CD4-positive, alpha-beta T cell treated with Interleukin-15 for 1 hour (primary cell): Measurements from ENCODE around the gene COMMD1.
"Not testable (repeated sequence)": the region's sequence is repeated elsewhere in the genome, so short reads cannot be mapped to it uniquely, and the experiment has no call there.

Experiments used
- DNase-seq: peaks from one replicate; pipeline ENCODE4 v3.0.0-alpha.2; 2020

Gene COMMD1

DNA sequence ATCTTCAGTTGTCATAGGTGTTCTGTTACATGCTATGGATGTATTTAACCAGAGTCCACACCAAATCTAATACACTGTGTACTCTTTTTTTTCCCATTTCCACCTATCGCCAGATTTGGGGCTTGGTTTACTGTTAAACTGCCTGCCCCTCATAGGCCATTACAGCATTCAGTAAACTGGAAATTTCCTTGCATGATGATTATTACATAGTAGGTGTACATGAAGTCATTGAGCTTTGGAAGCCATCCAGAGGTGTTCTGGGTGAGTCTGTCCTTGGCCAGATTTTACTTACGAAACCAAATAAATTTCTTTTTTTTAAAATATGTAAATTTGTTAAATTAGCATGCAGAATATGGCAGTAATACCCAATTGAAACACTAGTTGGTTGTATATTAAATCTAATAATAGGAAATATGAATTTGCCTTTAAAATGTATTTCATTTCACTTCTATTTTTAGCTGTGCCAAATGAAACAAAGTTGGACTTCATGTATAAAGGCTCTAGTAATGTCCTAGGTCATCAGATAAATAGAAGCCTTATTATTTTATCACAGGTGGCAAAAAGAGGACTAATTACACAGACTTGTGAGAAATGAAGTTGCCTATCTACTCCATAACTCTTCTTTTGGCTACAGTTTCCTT lies 60.7 kb downstream of the COMMD1 start:
- no peak for DNase-seq

DNA sequence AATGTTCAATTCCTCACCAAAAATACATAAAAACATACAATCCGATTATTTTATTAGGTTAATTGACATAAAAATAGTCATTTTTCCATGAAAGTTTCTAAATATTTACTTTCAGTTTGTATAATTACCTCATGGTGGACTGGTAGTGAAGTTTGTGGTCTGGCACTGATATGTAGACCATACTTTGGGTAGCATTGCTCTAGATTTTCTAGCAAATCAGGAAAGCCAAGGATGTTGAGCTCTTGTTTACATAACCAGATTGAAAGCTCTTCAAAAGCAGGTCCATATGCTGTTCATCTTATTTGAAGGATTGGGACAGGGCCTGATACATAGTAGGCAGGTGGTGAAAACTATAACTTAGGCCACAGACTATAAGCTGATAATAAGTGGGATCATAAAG lies 61.8 kb downstream of the COMMD1 start:
- DNase-seq, result no peak

DNA sequence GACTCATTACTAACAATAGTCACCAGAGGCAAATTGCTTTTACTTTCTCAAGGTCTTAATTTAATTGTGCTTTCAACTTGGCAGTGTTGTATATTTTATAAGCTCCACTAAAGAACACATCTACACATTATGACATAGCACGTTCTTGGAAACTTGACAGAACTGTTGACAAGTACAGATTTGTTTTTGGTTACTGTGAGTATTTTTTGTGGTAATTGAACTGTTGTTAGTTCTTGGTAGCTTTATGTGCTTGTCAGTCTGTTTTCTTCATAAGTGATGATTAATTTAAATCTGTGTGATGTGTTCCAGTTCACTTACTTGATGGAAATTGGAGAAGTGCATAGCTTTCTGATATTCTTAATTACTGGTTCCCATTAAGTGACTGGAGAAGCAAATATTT lies 63.9 kb downstream of the COMMD1 start:
- no peak for DNase-seq

DNA sequence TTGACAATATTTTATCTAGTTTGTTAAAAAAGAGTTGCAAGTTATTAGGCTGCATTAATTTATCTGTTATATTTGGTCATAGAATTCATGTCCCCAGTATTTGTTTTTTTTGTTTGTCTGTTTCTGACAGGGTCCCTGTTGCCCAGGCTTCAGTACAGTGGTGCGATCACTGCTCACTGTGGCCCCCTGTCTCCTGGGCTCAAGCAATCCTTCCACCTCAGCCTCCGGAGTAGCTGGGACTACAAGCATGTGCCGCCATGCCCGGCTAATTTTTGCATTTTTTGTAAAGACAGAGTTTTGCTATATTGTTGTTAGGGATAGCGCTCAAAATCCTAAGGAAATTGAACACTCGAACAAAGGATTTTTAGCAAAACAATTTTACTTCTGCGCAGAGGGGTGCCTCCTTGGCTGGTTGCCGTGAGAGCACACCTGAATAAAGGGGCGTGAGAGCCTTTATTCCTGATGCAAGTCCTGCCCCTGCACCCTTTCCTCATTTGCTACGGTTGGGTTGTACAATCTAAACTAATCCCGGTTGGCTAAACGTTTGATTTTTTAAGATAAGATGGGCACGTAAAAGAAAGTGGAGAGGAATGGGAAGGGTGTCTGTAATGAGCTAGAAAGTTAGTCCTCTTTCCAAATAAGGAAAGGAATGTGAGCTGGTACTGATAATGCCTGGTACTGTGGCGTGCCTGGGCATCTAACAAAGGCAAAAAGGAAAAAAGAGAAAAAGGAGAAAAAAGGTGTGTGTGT lies 65.5 kb downstream of the COMMD1 start:
- no peak for DNase-seq

DNA sequence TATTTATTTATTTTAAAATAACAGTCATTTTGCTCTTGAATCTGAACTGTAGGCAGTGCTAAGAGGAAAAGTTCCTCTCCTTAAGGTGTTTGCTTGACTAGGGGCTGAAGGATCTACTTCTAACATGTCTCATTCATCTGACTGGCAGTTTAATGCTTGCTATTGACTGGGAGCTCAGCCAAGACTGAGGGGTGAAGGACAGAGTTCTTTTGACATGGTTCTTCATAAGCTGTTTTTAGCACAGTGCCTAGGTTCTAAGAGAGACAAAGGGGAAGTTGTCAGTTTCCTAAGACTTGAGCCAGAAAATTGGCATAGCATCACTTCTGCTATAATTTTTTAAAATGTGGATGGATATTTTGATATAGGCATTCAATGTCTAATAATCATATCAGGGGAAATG lies 73.0 kb downstream of the COMMD1 start:
- no peak for DNase-seq

DNA sequence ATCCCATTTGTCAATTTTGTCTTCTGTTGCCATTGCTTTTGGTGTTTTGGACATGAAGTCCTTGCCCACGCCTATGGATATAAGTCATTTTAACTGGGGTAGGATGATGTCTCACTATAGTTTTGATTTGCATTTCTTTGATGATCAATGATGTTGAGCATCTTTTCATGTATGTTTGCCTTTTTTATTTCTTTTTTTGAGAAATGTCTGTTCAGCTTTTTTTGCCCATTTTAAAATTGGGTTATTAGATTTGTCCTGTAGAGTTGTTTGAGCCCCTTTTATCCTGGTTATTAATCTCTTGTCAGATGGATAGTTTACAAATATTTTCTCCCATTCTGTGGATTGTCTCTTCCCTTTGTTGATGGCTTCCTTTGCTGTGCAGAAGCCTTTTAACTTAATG lies 75.3 kb downstream of the COMMD1 start:
- DNase-seq, result no peak

DNA sequence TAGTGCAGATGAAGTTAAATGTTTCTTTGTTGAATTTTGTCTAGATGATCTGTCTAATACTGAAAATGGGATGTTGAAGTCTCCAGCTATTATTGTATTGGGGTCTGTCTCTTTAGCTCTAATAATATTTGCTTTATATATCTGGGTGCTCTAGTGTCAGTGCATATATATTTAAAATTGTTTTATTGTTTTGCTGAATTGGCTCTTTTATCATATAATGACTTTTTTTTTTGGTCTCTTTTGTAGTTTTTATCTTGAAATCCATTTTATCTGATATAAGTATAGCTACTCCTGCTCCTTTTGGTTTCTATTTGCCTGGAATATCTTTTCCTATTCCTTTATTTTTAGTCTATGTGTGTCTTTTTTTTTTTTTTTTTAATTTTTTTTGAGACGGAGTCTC lies 79.2 kb downstream of the COMMD1 start:
- no peak for DNase-seq

DNA sequence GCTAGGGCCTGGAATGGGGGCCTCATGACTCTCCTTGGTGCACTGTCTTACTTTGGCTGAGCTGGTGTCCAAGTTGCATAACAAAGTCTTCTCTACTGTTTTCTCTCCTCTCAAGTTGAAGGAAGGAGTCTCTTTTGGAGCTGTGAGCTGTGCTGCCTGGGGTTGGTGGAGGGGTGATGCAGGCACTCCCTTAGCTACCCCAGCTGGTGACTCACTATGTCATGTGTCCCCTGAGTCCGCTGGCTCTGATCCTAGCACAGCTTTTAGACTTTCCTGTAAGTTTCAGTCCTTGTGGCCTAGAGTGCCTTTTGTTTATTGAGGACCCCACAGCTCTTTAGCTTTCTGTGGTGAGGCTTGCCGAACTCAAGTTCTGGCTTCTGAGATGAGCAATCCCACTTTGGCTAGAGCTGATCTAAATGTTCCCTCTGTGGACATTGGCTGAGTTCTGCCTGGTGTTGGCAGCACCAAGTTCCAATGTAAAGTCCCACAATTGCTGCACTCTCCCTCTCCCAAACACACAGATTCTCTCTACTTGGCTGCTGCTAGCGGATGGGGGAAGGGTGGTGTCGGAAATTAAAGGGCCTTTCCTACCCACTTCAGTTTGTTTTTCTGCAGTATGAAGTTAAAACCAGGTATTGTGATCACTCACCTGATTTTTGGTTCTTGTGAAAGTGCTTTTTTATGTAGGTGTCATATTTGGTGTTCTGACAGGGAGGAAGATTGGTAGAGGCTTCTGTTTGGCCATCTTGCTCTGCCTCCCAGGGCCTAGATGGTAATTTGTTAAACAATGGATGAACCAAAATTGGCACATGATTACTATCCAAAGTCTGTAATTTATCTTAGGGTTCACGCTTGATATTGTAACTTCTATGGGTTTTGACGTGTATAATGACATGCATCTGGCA lies 83.2 kb downstream of the COMMD1 start:
- DNase-seq, result no peak

DNA sequence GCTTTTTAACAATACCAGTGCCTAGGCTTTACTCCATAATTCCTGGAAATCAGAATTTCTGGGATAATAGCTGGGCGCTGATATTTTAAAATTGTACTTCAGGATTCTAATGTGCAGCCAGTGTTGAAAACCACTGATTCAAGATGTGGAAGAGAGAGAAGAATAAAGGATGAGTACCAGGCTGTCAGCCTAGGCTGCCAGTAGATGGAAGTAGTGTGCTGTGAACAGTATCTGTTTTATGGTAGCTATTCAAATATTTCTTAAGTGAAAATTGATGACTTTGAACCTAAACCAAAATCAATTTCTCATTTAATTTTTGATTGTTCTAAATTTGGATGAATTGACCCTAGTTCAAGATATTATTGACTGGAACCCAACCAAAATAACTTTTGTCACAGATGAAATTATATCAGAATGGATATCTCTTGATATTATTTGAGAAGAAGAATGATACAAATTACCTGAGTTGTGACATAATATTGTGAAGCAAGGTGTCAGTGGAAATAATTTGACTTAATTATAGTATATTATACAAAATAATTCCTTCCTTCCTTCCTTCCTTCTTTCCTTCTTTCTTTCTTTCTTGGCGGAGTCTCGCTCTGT lies 88.0 kb downstream of the COMMD1 start:
- DNase-seq, result peak; percentile 20

DNA sequence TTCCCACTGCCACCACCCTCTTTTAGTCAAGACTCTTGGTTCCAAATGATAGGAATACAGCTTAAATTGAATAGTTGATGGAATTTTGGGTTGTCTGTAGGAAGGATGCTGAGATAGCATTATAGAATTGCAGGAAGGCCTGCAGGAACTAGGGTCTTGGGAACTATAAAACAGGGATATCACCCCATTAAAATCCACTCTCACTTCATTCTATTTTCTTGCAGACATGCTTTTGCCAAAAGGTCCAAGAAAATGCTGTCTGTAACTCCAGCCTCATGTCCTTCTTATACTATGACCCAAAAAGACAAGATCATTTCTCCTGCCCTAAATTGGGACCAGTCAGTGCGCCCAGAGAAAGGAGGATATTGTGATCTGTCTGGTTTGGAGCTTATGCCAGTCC lies 89.1 kb downstream of the COMMD1 start:
- no peak for DNase-seq

DNA sequence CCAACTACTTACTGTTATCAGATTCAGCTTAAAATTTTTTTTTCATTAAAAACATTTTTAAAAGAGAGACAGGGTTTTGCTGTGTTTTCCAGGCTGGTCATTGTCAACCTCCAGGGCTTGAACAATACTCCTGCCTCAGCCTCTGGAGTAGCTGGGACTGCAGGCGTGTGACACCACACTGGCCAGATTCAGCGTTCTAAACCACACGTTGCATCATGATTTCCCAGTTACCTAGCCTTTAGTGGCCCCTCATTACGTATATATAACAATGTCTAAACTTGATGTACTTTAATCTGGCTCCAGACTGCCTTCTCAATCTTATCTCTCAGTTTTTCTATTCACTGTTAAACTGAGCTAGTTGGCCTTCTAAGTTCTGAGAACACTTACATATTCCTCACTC lies 89.6 kb downstream of the COMMD1 start:
- DNase-seq, result no peak

DNA sequence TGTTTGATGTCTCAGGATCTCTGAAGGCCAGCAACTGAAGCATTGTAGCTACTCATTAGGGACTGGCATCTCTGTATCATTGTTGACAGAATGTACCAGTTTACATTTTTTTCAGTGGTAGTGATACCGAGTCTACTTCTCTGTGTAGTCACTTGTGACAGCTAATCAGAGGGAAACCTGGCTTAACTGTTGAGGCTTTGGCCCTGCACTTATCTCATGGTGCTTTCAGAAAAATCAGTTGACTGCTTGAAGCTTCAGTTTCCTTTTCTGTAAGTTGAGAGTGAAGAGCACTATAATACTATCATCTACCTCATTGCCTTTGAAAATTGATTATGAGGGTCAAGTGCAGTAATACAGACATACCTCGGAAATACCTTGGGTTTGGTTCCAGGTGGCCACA lies 90.0 kb downstream of the COMMD1 start:
- DNase-seq, result no peak

DNA sequence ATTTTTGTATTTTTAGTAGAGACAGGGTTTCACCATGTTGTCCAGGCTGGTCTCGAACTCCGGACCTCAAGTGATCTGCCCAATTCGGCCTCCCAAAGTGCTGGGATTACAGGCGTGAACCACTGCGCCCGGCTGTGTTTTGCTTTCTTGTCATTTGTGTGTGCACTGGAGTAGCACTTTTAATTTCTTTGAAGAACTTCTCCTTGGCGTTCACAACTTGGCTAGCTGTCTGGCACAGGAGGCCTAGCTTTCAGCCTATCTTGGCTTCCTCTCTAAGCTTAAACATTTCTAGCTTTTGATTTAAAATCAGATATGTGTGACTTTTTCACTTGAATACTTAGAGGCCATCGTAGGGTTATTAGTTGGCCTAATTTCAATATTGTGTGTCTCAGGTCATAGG lies 93.0 kb downstream of the COMMD1 start:
- DNase-seq, result no peak

DNA sequence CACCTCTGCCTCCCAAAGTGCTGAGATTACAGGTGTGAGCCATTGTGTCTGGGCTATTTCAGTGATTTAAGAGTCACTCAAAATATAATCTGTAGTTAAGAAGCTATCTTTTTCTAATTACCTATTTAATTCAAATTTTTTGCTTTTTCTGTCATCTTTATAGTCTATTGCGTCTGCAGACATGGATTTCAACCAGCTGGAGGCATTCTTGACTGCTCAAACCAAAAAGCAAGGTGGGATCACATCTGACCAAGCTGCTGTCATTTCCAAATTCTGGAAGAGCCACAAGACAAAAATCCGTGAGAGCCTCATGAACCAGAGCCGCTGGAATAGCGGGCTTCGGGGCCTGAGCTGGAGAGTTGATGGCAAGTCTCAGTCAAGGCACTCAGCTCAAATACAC lies 95.1 kb downstream of the COMMD1 start:
- DNase-seq, result no peak

DNA sequence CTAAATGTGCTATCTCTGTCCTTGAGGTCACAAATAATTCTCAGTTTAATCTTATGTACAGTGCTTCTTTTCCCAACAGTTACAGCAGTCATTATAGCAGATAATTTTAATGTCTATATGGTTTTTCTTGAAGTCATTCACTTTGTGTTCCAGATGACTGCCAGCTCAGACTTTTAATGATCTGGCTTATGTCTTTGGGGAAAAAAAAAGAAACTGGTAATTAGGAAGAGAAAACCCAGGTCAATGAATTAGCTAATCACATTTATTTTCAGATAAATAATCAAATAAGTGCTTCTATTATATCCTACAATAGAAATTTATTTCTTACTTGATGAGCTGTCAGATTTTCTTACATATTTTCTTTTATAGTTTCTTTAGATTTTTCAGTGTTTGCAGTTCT lies 96.0 kb downstream of the COMMD1 start:
- no peak for DNase-seq

DNA sequence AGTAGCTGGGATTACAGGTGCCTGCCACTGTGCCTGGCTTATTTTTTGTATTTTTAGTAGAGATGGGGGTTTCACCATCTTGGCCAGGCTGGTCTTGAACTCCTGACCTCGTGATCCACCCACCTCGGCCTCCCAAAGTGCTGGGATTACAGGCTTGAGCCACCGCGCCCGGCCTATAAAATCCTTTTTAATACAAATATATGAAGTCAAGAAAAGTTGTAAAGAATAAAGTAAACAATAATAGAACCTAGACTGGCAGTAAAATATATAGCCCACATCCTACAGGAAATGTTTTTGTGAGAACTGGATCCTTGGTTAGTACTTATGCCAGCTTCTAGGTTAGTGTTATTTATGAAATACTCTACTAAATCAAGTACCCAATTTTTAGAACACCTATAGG lies 99.0 kb downstream of the COMMD1 start:
- DNase-seq, result not testable (repeated sequence)

DNA sequence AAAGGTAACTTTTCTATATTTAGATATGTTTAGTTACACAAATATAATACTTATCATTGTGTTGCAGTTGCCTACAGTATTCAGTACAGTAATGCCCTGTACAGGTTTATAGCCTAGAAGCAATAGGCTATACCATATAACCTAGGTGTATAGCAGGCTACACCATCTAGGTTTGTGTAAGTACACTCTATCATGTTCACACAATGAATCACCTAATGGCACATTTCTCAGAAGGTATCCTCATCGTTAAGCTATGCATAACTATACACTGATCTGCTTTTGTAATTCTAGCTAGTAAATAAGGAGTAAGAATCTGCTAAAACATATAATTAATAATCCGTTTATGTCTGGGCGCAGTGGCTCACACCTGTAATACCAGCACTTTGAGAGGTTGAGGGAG lies 102.1 kb downstream of the COMMD1 start:
- DNase-seq, result no peak

DNA sequence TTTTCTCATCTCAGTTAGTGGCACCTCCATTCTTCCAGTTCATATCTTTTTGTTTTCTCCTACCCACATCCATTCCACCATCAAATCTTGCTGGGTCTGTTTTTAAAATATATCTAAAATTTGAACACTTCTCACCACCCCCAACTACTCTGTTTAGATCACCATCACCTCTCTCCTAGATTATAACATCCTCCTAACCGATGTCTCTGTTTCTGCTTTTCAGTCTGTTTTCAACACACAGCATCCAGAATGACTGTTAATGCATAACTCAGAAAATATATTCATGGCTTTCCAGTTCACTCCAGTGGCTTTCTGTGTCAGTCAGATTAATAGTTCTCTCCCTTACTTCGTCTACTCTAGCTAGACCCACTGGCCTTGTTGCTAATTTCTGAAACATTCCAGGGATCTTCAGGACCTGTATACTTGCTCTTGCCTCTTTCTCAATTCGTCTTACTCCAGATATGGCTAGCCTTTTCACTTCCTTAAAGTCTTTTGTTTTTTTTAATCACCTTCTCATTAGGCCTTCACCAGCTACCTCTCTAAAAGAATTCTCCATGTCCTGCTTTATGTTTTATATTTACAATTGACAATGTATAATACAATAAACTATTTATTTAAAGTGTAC lies 105.3 kb downstream of the COMMD1 start:
- no peak for DNase-seq

DNA sequence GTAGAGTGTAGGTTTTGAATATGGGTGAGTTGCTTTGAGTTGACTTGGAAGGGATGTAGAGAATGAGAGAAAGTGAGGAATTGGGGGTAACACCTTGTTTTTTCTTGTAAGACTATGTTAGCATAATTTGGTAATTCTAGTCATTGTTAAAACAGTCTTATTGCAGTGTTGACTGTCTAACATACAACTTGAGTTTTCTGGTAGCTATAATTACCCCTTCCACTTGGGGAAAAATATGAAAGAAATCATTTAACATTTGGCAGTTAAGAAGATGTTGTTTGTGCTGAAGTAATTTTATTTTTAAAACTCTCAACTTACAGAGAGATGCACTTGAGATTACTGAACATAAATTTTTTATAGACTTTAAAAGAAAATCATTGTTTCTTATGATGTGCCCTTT lies 108.2 kb downstream of the COMMD1 start:
- no peak for DNase-seq

DNA sequence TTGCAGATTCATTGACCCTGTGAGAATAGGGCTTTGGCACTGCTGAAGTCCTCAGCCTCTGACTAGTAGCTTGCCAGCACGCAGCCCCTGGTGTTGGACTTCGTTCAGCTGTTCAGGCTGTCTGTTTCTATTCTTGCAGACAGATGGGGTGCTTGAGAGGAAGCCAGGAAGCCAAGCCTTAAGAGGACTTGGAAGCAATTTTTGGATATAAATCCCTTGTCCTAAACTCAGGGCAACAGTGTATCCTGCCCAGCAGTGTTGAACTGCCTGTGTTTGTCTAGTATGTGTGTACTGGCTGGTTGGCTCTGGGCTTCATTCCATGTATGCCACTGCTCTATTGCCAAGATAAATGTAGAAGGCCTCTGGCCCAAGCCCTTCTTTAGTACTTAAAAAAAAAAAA lies 108.6 kb downstream of the COMMD1 start:
- no peak for DNase-seq

DNA sequence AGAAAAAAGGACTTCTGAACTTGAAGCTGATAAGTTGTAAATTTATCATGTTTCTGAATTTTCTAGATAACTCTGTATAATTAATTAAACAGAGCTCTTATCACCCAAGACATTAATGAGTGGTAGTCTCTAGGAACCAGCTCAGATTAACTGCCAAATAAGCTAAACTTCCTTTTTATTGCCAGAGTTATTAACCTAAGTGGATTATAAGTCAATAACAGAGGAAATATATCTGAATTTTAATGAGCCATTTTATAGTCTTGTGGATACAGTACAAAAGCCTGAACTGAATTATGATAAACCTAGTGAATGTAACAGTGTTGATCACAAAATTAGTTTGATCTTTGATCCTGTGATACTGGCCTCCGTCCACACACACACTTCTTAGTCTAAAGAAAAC lies 111.5 kb downstream of the COMMD1 start:
- DNase-seq, result no peak

DNA sequence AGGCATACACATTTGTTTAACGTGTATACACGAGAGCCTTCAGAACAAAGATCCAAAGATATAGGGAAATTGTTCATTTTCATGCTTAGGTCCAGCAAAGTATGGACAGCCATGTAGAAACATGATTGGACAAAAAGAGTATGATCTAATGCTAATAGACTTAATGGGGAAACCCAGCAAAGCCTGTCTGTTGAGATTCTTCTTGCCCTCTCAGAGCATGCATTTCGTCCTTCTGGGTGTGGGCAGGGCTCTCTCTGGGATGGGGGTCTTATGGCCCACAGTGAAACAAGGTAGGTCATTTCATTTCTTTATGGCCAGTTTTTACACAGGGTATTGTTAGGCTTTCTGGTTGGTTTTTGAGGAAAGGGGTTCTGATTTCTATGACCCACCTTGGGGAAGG lies 124.4 kb downstream of the COMMD1 start:
- no peak for DNase-seq

DNA sequence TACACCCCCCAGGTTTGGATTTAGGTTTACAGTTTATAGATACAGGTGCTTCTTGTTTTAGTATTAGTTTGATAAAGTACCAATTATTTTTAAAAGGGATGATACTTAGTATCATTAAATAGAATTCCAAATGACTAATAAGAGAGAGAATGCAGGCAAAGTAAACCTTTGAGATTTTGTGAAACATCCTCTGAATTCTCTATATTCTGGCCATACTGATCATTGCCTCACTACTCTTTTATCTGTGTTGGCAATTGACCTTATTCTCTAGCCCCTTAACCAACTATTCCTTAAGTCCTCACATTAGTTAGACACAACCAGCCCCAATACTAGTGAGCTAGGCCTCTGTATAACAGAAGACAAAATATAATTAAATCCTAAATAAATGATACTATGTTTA lies 125.4 kb downstream of the COMMD1 start:
- DNase-seq, result no peak
